Measurements from ENCODE around the gene KCNMB3.

DNA sequence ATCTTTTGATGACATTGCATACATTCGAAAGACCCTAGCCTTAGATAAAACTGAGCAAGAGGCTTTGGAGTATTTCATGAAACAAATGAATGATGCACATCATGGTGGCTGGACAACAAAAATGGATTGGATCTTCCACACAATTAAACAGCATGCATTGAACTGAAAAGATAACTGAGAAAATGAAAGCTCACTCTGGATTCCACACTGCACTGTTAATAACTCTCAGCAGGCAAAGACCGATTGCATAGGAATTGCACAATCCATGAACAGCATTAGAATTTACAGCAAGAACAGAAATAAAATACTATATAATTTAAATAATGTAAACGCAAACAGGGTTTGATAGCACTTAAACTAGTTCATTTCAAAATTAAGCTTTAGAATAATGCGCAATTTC lies 16.7 kb downstream of the KCNMB3 start:
- TF ChIP-seq POLR2AphosphoS5 (IDR thresholded peaks at IDR 0.05) (no peak), POLR2A (IDR thresholded peaks at IDR 0.05) (no peak)
- TF ChIP-seq, protein P1, sequence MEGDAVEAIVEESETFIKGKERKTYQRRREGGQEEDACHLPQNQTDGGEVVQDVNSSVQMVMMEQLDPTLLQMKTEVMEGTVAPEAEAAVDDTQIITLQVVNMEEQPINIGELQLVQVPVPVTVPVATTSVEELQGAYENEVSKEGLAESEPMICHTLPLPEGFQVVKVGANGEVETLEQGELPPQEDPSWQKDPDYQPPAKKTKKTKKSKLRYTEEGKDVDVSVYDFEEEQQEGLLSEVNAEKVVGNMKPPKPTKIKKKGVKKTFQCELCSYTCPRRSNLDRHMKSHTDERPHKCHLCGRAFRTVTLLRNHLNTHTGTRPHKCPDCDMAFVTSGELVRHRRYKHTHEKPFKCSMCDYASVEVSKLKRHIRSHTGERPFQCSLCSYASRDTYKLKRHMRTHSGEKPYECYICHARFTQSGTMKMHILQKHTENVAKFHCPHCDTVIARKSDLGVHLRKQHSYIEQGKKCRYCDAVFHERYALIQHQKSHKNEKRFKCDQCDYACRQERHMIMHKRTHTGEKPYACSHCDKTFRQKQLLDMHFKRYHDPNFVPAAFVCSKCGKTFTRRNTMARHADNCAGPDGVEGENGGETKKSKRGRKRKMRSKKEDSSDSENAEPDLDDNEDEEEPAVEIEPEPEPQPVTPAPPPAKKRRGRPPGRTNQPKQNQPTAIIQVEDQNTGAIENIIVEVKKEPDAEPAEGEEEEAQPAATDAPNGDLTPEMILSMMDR (IDR thresholded peaks at IDR 0.05), result no peak

Measured in breast epithelium (tissue), 3 donors.